Right lobe of liver (tissue), 4 donors: Measurements from ENCODE around the gene PRKCZ.

Source experiments
- POLR2A ChIP-seq: fragments of 450-650 bp; IDR thresholded peaks from one replicate; pipeline ENCODE4 v1.6.1; 2017; ENCODE audit warnings: antibody characterized with exemption, mild to moderate bottlenecking
- TF ChIP-seq, protein P1 (sequence below), 4 donors: fragments of 200-600 bp in 3 of 4; fragments of 450-650 bp in 1 of 4; IDR thresholded peaks; one replicate each; pipeline versions ENCODE4 v1.5.1 to v1.8.0; 2016 to 2022; ENCODE audit warnings: antibody characterized with exemption in 4 of 4, mild to moderate bottlenecking in 2 of 4
- donor health status: DM: no; HTN: no; CAD: no.
- donor health status: DM: no; HTN: no; CAD: no.
- donor health status: DM: no; HTN: yes; CAD: no.

DNA sequence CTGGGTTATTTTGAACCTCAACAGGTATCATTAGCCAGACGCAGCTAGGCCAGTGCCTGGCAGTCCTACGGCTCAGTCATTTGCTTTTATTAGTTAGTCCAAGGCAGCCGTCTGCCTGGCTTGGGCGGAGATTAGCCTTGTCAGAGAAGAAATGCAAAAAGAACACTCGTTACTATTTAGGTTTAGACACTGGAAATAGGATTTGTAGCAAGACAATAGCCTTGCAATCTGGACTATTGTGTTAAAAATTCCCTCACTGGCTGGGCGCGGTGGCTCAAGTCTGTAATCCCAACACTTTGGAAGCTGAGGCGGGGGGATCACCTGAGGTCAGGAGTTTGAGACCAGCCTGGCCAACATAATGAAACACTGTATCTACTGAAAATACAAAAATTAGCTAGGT, 11.0 kb upstream of the PRKCZ start:
- TF ChIP-seq, protein P1, sequence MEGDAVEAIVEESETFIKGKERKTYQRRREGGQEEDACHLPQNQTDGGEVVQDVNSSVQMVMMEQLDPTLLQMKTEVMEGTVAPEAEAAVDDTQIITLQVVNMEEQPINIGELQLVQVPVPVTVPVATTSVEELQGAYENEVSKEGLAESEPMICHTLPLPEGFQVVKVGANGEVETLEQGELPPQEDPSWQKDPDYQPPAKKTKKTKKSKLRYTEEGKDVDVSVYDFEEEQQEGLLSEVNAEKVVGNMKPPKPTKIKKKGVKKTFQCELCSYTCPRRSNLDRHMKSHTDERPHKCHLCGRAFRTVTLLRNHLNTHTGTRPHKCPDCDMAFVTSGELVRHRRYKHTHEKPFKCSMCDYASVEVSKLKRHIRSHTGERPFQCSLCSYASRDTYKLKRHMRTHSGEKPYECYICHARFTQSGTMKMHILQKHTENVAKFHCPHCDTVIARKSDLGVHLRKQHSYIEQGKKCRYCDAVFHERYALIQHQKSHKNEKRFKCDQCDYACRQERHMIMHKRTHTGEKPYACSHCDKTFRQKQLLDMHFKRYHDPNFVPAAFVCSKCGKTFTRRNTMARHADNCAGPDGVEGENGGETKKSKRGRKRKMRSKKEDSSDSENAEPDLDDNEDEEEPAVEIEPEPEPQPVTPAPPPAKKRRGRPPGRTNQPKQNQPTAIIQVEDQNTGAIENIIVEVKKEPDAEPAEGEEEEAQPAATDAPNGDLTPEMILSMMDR (IDR thresholded peaks at IDR 0.05), result no peak
- TF ChIP-seq POLR2A, result no peak
